Stimulated activated naive CD8-positive, alpha-beta T cell treated with anti-CD3 and anti-CD28 coated beads, Interleukin-15, amount 100 ng/mL, for 72 hours (primary cell): Measurements from ENCODE around the gene CEP170B.

ENCODE experiments used
- ATAC-seq: fragments of 150-1000 bp; cut with Tn5 transposase; 2 replicates; pipeline ENCODE4 v1.10.0; 2021; ENCODE audit warnings: mild to moderate bottlenecking, moderate library complexity
- DNase-seq, 2 donors: peaks; one replicate each; pipeline ENCODE4 v3.0.0; 2021 to 2022
- H3K27ac Mint-ChIP-seq, 2 donors: one replicate each; pipeline ENCODE4 v1.8.0; 2022; ENCODE audit warnings: mild to moderate bottlenecking in 2 of 2, mixed read lengths in 2 of 2, moderate library complexity in 2 of 2
- H3K27me3 Mint-ChIP-seq: one replicate; pipeline ENCODE4 v1.8.0; 2022; ENCODE audit warnings: mixed read lengths
- H3K4me1 Mint-ChIP-seq: one replicate; pipeline ENCODE4 v1.8.0; 2022; ENCODE audit warnings: mild to moderate bottlenecking, mixed read lengths
- H3K4me3 Mint-ChIP-seq, 2 donors: one replicate each; pipeline ENCODE4 v1.8.0; 2022; ENCODE audit warnings: mild to moderate bottlenecking in 2 of 2, mixed read lengths in 2 of 2, moderate library complexity in 1 of 2
- H3K9me3 Mint-ChIP-seq, 2 donors: one replicate each; pipeline ENCODE4 v1.8.0; 2022; ENCODE audit warnings: mixed read lengths in 2 of 2

Gene CEP170B

GRCh38 chr14:104932676-104933631 is 67.9 kb downstream of the CEP170B start:
- Mint-ChIP-seq H3K4me3 (peak overlapping the region; percentile 76 to 86), H3K4me1 (no peaks in the 10 kb centered on the region), H3K9me3 (no peaks in the 10 kb centered on the region), H3K27me3 (peaks cover 47% of the 10 kb centered on the region), H3K27ac (peak overlapping the region in 1 of 2 donors; percentile 84)
- DNase-seq (peak; percentile 85 to 89), ATAC-seq (peak; percentile 84)

- Mint-ChIP-seq H3K4me3 (peak overlapping the region; percentile 30 to 35), H3K9me3 (no peaks in the 10 kb centered on the region), H3K27me3 (peaks cover 44% of the 10 kb centered on the region), H3K27ac (peak overlapping the region in 1 of 2 donors; percentile 72), H3K4me1 (no peaks in the 10 kb centered on the region)
- ATAC-seq, result peak; percentile 19
- peak in 1 of 2 donors; percentile 7 for DNase-seq
Observed at GRCh38 chr14:104933746-104934733, 69.0 kb downstream of the CEP170B start.

- Mint-ChIP-seq H3K4me3 (no peak overlapping the region), H3K4me1 (no peaks in the 10 kb centered on the region), H3K27ac (no peak overlapping the region), H3K9me3 (no peaks in the 10 kb centered on the region), H3K27me3 (peaks cover 46% of the 10 kb centered on the region)
- ATAC-seq (no peak), DNase-seq (peak in 1 of 2 donors; percentile 4)
Observed at GRCh38 chr14:104935026-104935650, 70.1 kb downstream of the CEP170B start.

- no peak overlapping the region for H3K27ac Mint-ChIP-seq
- peaks cover 54% of the 10 kb centered on the region for H3K27me3 Mint-ChIP-seq
- no peaks in the 10 kb centered on the region for H3K4me1 Mint-ChIP-seq
- DNase-seq, result no peak
- ATAC-seq, result no peak
- H3K4me3 Mint-ChIP-seq, result no peak overlapping the region
- H3K9me3 Mint-ChIP-seq, result no peaks in the 10 kb centered on the region
Observed at GRCh38 chr14:104935955-104936354, 70.9 kb downstream of the CEP170B start.

- H3K4me1 Mint-ChIP-seq, result no peaks in the 10 kb centered on the region
- no peak overlapping the region for H3K27ac Mint-ChIP-seq
- no peak overlapping the region for H3K4me3 Mint-ChIP-seq
- peak in 1 of 2 donors; percentile 8 for DNase-seq
- H3K9me3 Mint-ChIP-seq, result no peaks in the 10 kb centered on the region
- peaks cover 57% of the 10 kb centered on the region for H3K27me3 Mint-ChIP-seq
- ATAC-seq, result no peak
Observed at GRCh38 chr14:104936361-104937155, 71.5 kb downstream of the CEP170B start.

GRCh38 chr14:104937161-104937560 is 72.1 kb downstream of the CEP170B start:
- no peaks in the 10 kb centered on the region for H3K4me1 Mint-ChIP-seq
- H3K27me3 Mint-ChIP-seq, result peaks cover 57% of the 10 kb centered on the region
- no peak overlapping the region for H3K27ac Mint-ChIP-seq
- ATAC-seq, result no peak
- DNase-seq, result peak in 1 of 2 donors; percentile 5
- no peak overlapping the region for H3K4me3 Mint-ChIP-seq
- no peaks in the 10 kb centered on the region for H3K9me3 Mint-ChIP-seq

GRCh38 chr14:104937694-104938365 is 72.8 kb downstream of the CEP170B start:
- DNase-seq (peak in 1 of 2 donors; percentile 1), ATAC-seq (no peak)
- no peaks in the 10 kb centered on the region for H3K4me1 Mint-ChIP-seq
- H3K27me3 Mint-ChIP-seq, result peaks cover 57% of the 10 kb centered on the region
- no peak overlapping the region for H3K27ac Mint-ChIP-seq
- H3K9me3 Mint-ChIP-seq, result no peaks in the 10 kb centered on the region
- H3K4me3 Mint-ChIP-seq, result no peak overlapping the region

GRCh38 chr14:104938436-104938835 is 73.4 kb downstream of the CEP170B start:
- ATAC-seq (no peak), DNase-seq (peak in 1 of 2 donors; percentile 1)
- Mint-ChIP-seq H3K4me3 (no peak overlapping the region), H3K9me3 (no peaks in the 10 kb centered on the region), H3K4me1 (no peaks in the 10 kb centered on the region), H3K27me3 (peaks cover 57% of the 10 kb centered on the region), H3K27ac (no peak overlapping the region)

GRCh38 chr14:104938960-104939359 is 73.9 kb downstream of the CEP170B start:
- H3K4me3 Mint-ChIP-seq, result no peak overlapping the region
- no peak for ATAC-seq
- H3K9me3 Mint-ChIP-seq, result no peaks in the 10 kb centered on the region
- peak in 1 of 2 donors; percentile 7 for DNase-seq
- no peaks in the 10 kb centered on the region for H3K4me1 Mint-ChIP-seq
- H3K27ac Mint-ChIP-seq, result no peak overlapping the region
- peaks cover 57% of the 10 kb centered on the region for H3K27me3 Mint-ChIP-seq

- H3K4me3 Mint-ChIP-seq, result no peak overlapping the region
- H3K4me1 Mint-ChIP-seq, result no peaks in the 10 kb centered on the region
- ATAC-seq (no peak), DNase-seq (peak in 1 of 2 donors; percentile 4)
- no peaks in the 10 kb centered on the region for H3K9me3 Mint-ChIP-seq
- no peak overlapping the region for H3K27ac Mint-ChIP-seq
- peaks cover 48% of the 10 kb centered on the region for H3K27me3 Mint-ChIP-seq
Observed at GRCh38 chr14:104939666-104940410, 74.8 kb downstream of the CEP170B start.

- Mint-ChIP-seq H3K4me1 (no peaks in the 10 kb centered on the region), H3K9me3 (no peaks in the 10 kb centered on the region), H3K4me3 (no peak overlapping the region), H3K27ac (no peak overlapping the region), H3K27me3 (peaks cover 43% of the 10 kb centered on the region)
- ATAC-seq (no peak), DNase-seq (no peak)
Observed at GRCh38 chr14:104940526-104941150, 75.6 kb downstream of the CEP170B start.

- H3K4me1 Mint-ChIP-seq, result no peaks in the 10 kb centered on the region
- H3K4me3 Mint-ChIP-seq, result no peak overlapping the region
- DNase-seq, result no peak
- H3K27ac Mint-ChIP-seq, result no peak overlapping the region
- H3K27me3 Mint-ChIP-seq, result peaks cover 36% of the 10 kb centered on the region
- no peak for ATAC-seq
- no peaks in the 10 kb centered on the region for H3K9me3 Mint-ChIP-seq
Observed at GRCh38 chr14:104941508-104942365, 76.7 kb downstream of the CEP170B start.
